ENCODE data around the gene ATOH7. TPM values are rescaled to one million over a fixed set of nuclear protein-coding genes. Genes with fewer than 3 reads are reported as not detected.

ATOH7 gene
- total RNA-seq, 3 donors from 2014 or later (not counting 1 experiment from before 2014, with no cell fraction given): not detected

GRCh38 chr10:68230268-68230667 is 1.6 kb downstream of the ATOH7 start:
- Mint-ChIP-seq H3K27ac (no peak overlapping the region), H3K9me3 (no peaks in the 10 kb centered on the region), H3K27me3 (ENCODE audit: low read depth in 2 of 2) (peaks cover 29 to 52% of the 10 kb centered on the region in 2 donors), H3K36me3 (no peaks in the 10 kb centered on the region), H3K4me1 (peaks cover 0 to 5% of the 10 kb centered on the region in 2 donors), H3K4me3 (no peak overlapping the region)
- TF ChIP-seq, protein P1, sequence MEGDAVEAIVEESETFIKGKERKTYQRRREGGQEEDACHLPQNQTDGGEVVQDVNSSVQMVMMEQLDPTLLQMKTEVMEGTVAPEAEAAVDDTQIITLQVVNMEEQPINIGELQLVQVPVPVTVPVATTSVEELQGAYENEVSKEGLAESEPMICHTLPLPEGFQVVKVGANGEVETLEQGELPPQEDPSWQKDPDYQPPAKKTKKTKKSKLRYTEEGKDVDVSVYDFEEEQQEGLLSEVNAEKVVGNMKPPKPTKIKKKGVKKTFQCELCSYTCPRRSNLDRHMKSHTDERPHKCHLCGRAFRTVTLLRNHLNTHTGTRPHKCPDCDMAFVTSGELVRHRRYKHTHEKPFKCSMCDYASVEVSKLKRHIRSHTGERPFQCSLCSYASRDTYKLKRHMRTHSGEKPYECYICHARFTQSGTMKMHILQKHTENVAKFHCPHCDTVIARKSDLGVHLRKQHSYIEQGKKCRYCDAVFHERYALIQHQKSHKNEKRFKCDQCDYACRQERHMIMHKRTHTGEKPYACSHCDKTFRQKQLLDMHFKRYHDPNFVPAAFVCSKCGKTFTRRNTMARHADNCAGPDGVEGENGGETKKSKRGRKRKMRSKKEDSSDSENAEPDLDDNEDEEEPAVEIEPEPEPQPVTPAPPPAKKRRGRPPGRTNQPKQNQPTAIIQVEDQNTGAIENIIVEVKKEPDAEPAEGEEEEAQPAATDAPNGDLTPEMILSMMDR (IDR thresholded peaks at IDR 0.05): no peak
- ATAC-seq: no peak
- H3K36me3 ChIP-seq (ENCODE audit: control insufficient read depth, insufficient read depth, low read length): no peaks in the 10 kb centered on the region
- H3K27ac ChIP-seq (ENCODE audit: low read length): no peak overlapping the region
- no peak overlapping the region for H3K4me3 ChIP-seq (ENCODE audit: low read length)
- no peak for DNase-seq
- peaks cover 14% of the 10 kb centered on the region for H3K27me3 ChIP-seq (ENCODE audit: control insufficient read depth, insufficient read depth, low read length)
- 97% methylated on average over 4 of the region's 5 CpGs for WGBS (ENCODE audit: insufficient coverage)
- no peaks in the 10 kb centered on the region for H3K9me3 ChIP-seq (ENCODE audit: control insufficient read depth, insufficient read depth, low read length)
- H3K4me1 ChIP-seq (ENCODE audit: control insufficient read depth, insufficient read depth, low read length): peaks cover 10% of the 10 kb centered on the region
- intact Hi-C loops (cut with micrococcal nuclease): no loop called here

- H3K27ac Mint-ChIP-seq: no peak overlapping the region
- DNase-seq (no peak), ATAC-seq (no peak)
- H3K36me3 Mint-ChIP-seq: no peaks in the 10 kb centered on the region
- no peaks in the 10 kb centered on the region for H3K27me3 ChIP-seq (ENCODE audit: control insufficient read depth, insufficient read depth, low read length)
- H3K4me3 ChIP-seq (ENCODE audit: low read length): no peak overlapping the region
- intact Hi-C loops (cut with micrococcal nuclease): no loop called here
- H3K9me3 ChIP-seq (ENCODE audit: control insufficient read depth, insufficient read depth, low read length): no peaks in the 10 kb centered on the region
- H3K4me1 ChIP-seq (ENCODE audit: control insufficient read depth, insufficient read depth, low read length): no peaks in the 10 kb centered on the region
- H3K36me3 ChIP-seq (ENCODE audit: control insufficient read depth, insufficient read depth, low read length): no peaks in the 10 kb centered on the region
- TF ChIP-seq, protein P1 (IDR thresholded peaks at IDR 0.05): no peak
- peaks cover 13 to 22% of the 10 kb centered on the region in 2 donors for H3K27me3 Mint-ChIP-seq (ENCODE audit: low read depth in 2 of 2)
- no peak overlapping the region for H3K4me3 Mint-ChIP-seq
- no peaks in the 10 kb centered on the region for H3K4me1 Mint-ChIP-seq
- H3K9me3 Mint-ChIP-seq: no peaks in the 10 kb centered on the region
- no peak overlapping the region for H3K27ac ChIP-seq (ENCODE audit: low read length)
Observed at GRCh38 chr10:68224810-68225209, 7.1 kb downstream of the ATOH7 start.

GRCh38 chr10:68223535-68224165 is 8.3 kb downstream of the ATOH7 start:
- no peaks in the 10 kb centered on the region for H3K4me1 Mint-ChIP-seq
- H3K4me1 ChIP-seq (ENCODE audit: control insufficient read depth, insufficient read depth, low read length): no peaks in the 10 kb centered on the region
- WGBS (ENCODE audit: insufficient coverage): 95% methylated on average over 3 of the region's 3 CpGs
- no peak overlapping the region for H3K27ac ChIP-seq (ENCODE audit: low read length)
- no peak overlapping the region for H3K4me3 Mint-ChIP-seq
- no peak for ATAC-seq
- no peaks in the 10 kb centered on the region for H3K27me3 ChIP-seq (ENCODE audit: control insufficient read depth, insufficient read depth, low read length)
- no peak for DNase-seq
- H3K36me3 ChIP-seq (ENCODE audit: control insufficient read depth, insufficient read depth, low read length): no peaks in the 10 kb centered on the region
- no peak overlapping the region for H3K27ac Mint-ChIP-seq
- intact Hi-C loops (cut with micrococcal nuclease): no loop called here
- peaks cover 9 to 17% of the 10 kb centered on the region in 2 donors for H3K27me3 Mint-ChIP-seq (ENCODE audit: low read depth in 2 of 2)
- H3K36me3 Mint-ChIP-seq: no peaks in the 10 kb centered on the region
- H3K9me3 ChIP-seq (ENCODE audit: control insufficient read depth, insufficient read depth, low read length): no peaks in the 10 kb centered on the region
- TF ChIP-seq, protein P1 (IDR thresholded peaks at IDR 0.05): no peak
- no peaks in the 10 kb centered on the region for H3K9me3 Mint-ChIP-seq
- H3K4me3 ChIP-seq (ENCODE audit: low read length): no peak overlapping the region

GRCh38 chr10:68222391-68222790 is 9.5 kb downstream of the ATOH7 start:
- H3K36me3 ChIP-seq (ENCODE audit: control insufficient read depth, insufficient read depth, low read length): no peaks in the 10 kb centered on the region
- ATAC-seq: no peak
- no peak overlapping the region for H3K4me3 Mint-ChIP-seq
- no peak for DNase-seq
- 83% methylated on average over 2 of the region's 2 CpGs for WGBS (ENCODE audit: insufficient coverage)
- no peaks in the 10 kb centered on the region for H3K36me3 Mint-ChIP-seq
- TF ChIP-seq, protein P1 (IDR thresholded peaks at IDR 0.05): no peak
- no peaks in the 10 kb centered on the region for H3K4me1 ChIP-seq (ENCODE audit: control insufficient read depth, insufficient read depth, low read length)
- no peaks in the 10 kb centered on the region for H3K4me1 Mint-ChIP-seq
- H3K27me3 ChIP-seq (ENCODE audit: control insufficient read depth, insufficient read depth, low read length): no peaks in the 10 kb centered on the region
- peaks cover 4 to 7% of the 10 kb centered on the region in 2 donors for H3K27me3 Mint-ChIP-seq (ENCODE audit: low read depth in 2 of 2)
- H3K9me3 Mint-ChIP-seq: no peaks in the 10 kb centered on the region
- no peak overlapping the region for H3K4me3 ChIP-seq (ENCODE audit: low read length)
- intact Hi-C loops (cut with micrococcal nuclease): no loop called here
- H3K27ac ChIP-seq (ENCODE audit: low read length): no peak overlapping the region
- H3K9me3 ChIP-seq (ENCODE audit: control insufficient read depth, insufficient read depth, low read length): no peaks in the 10 kb centered on the region
- no peak overlapping the region for H3K27ac Mint-ChIP-seq

Data from natural killer cell (primary cell).